HepG2 (cell line): ENCODE results near the gene CCDC148. TPM values are rescaled to one million over a fixed set of nuclear protein-coding genes. Genes with fewer than 3 reads are reported as not detected.

ENCODE experiments used
- ATAC-seq: fragments of 200-7000 bp; cut with Tn5 transposase; 3 replicates; pipeline ENCODE4 v1.9.1; 2020; ENCODE audit warnings: mild to moderate bottlenecking, moderate library complexity
- BruUV-seq: library from RNA; stranded (reverse); fragments of 400-500 nt; replicated peaks from 2 replicates; lab custom pipeline; 2021; lab: Mats Ljungman, UMichigan
- CTCF ChIA-PET: fragments of 300-600 bp; formaldehyde crosslinking; extraction: SDS; loops from one replicate; lab custom pipeline; 2021; ENCODE audit warnings: low total read pairs, inconsistent platforms, low intra/inter-chr PET ratio; lab: Yijun Ruan, JAX
- POLR2A ChIA-PET: fragments of 350-600 bp; sonication (Branson Sonifier 250); formaldehyde crosslinking; loops from one replicate; lab custom pipeline; 2020; ENCODE audit warnings: antibody characterized with exemption, inconsistent platforms; lab: Yijun Ruan, JAX
- DNase-seq: peaks from one replicate; pipeline ENCODE4 v3.0.0-alpha.2; 2015; ENCODE audit warnings: low spot score
- FAIRE-seq: peaks from 3 replicates; lab custom pipeline; 2011; peaks lifted over from hg19 to GRCh38; lab: Jason Lieb, UNC
- H2AFZ ChIP-seq: one replicate; pipeline ENCODE4 v1.6.1; 2011; ENCODE audit warnings: low read length, inconsistent platforms
- H3K27ac ChIP-seq: fragments of 300-600 bp; 3 replicates; pipeline ENCODE4 v1.8.0; 2011; ENCODE audit warnings: mixed run types, mild to moderate bottlenecking, mixed read lengths, low read length, inconsistent platforms; ENCODE audit not compliant: insufficient read depth; ENCODE audit errors: extremely low read length
- H3K27me3 ChIP-seq, 2 experiments: fragments of 200-600 bp in 1 of 2; 2 replicates in 1 of 2; 3 replicates in 1 of 2; pipeline versions ENCODE4 v1.6.0 to v1.8.0; 2011; ENCODE audit warnings: low read length in 2 of 2, mild to moderate bottlenecking in 2 of 2, moderate library complexity in 2 of 2, inconsistent platforms in 1 of 2; ENCODE audit not compliant: insufficient read depth in 2 of 2, control insufficient read depth in 1 of 2
- H3K36me3 ChIP-seq, 2 experiments: fragments of 200-600 bp in 1 of 2; replicated peaks in 1 of 2; 2 replicates in 1 of 2; 3 replicates in 1 of 2; pipeline versions ENCODE4 v1.5.1 to v1.8.0; 2011; ENCODE audit warnings: low read length in 2 of 2, inconsistent platforms in 1 of 2; ENCODE audit not compliant: insufficient read depth in 2 of 2, control insufficient read depth in 1 of 2
- H3K4me1 ChIP-seq: 2 replicates; pipeline ENCODE4 v1.5.1; 2012; ENCODE audit warnings: low read length, inconsistent platforms; ENCODE audit not compliant: insufficient read depth
- H3K4me2 ChIP-seq: 2 replicates; pipeline ENCODE4 v1.6.0; 2011; ENCODE audit warnings: low read depth, low read length, inconsistent platforms
- H3K4me3 ChIP-seq, 3 experiments: fragments of 200-600 bp in 1 of 3; sonication (generic), shearing (Covaris generic) in 1 of 3; replicated peaks in 1 of 3; 2 replicates each; pipeline ENCODE4 v1.5.1; 2011 to 2016; ENCODE audit warnings: low read length in 3 of 3, inconsistent platforms in 2 of 3, low read depth in 2 of 3, mild to moderate bottlenecking in 2 of 3, control low read depth in 1 of 3, mixed read lengths in 1 of 3; ENCODE audit not compliant: insufficient read depth in 1 of 3
- H3K79me2 ChIP-seq: one replicate; pipeline ENCODE4 v1.6.1; 2011; ENCODE audit warnings: low read length, inconsistent platforms; ENCODE audit not compliant: insufficient read depth
- H3K9ac ChIP-seq: 2 replicates; pipeline ENCODE4 v1.6.0; 2011; ENCODE audit warnings: mild to moderate bottlenecking, low read depth, low read length, inconsistent platforms; ENCODE audit not compliant: insufficient read depth
- H3K9me3 ChIP-seq: 2 replicates; pipeline ENCODE4 v1.5.1; 2012; ENCODE audit warnings: mild to moderate bottlenecking, low read length
- H4K20me1 ChIP-seq: 2 replicates; pipeline ENCODE4 v1.6.0; 2011; ENCODE audit warnings: inconsistent platforms, mild to moderate bottlenecking, low read length, moderate library complexity; ENCODE audit not compliant: insufficient read depth
- KAT2B ChIP-seq: fragments of 150-350 bp; IDR thresholded peaks from 2 replicates; pipeline ENCODE4 v1.6.1; 2014; ENCODE audit warnings: low read depth, low read length, borderline replicate concordance
- MAFG ChIP-seq: sonication (generic); formaldehyde crosslinking; IDR thresholded peaks from 2 replicates; pipeline ENCODE4 v1.5.1; 2020; ENCODE audit warnings: mild to moderate bottlenecking, missing genetic modification reagents
- PRPF4 ChIP-seq: fragments of 200-400 bp; formaldehyde crosslinking; IDR thresholded peaks from 2 replicates; pipeline ENCODE4 v1.6.1; 2016; ENCODE audit warnings: low read length, low read depth; ENCODE audit not compliant: poor library complexity, severe bottlenecking
- SATB2 ChIP-seq: sonication (generic); formaldehyde crosslinking; IDR thresholded peaks from 2 replicates; pipeline ENCODE4 v1.5.0; 2020; ENCODE audit warnings: missing genetic modification reagents
- STAG1 ChIP-seq: sonication (generic); formaldehyde crosslinking; IDR thresholded peaks from 2 replicates; pipeline ENCODE4 v1.4.0; 2020; ENCODE audit warnings: missing genetic modification reagents
- ZNF75D ChIP-seq: sonication (generic); formaldehyde crosslinking; IDR thresholded peaks from 2 replicates; pipeline ENCODE4 v1.8.1; 2023; ENCODE audit warnings: missing genetic modification reagents, mild to moderate bottlenecking, borderline replicate concordance
- WGBS: methylation state at CpG from one replicate; pipeline ENCODE4 v1.1.6; 2017; ENCODE audit warnings: low lambda C conversion rate; 5-methylcytosine and 5-hydroxymethylcytosine counted together
- in situ Hi-C: cut with HindIII; loops from 2 replicates; pipeline ENCODE4 v1.10.0; 2017; ENCODE audit warnings: low pct_unique_long_range_greater_than_20kb; ENCODE audit not compliant: extremely low pct_ligation_motif_present
- intact Hi-C: fragments of 100-400 bp; cut with micrococcal nuclease; formaldehyde crosslinking; loops from one replicate; pipeline ENCODE4 v1.10.0; 2022; ENCODE audit not compliant: unreplicated experiment
- polyA plus RNA-seq, 8 experiments: library from polyadenylated mRNA; depleted of rRNA in 3 of 8; stranded (reverse) in 7 of 8; unstranded in 1 of 8; fragments of >200 nt; fragmentation: Illumina TruSeq in 4 of 8; extraction: Trizol in 4 of 8; gene quantifications; 2 replicates each; pipeline versions ENCODE4 v1.2.1 to v1.2.3, GENCODE V29; 2011 to 2016; ENCODE audit warnings: low read depth in 4 of 8, missing spikeins in 1 of 8, mixed read lengths in 1 of 8; ENCODE audit not compliant: insufficient read depth in 1 of 8
- total RNA-seq, 5 experiments: library from RNA; depleted of rRNA; stranded (reverse); fragments of >200 nt; fragmentation: Illumina TruSeq; extraction: Trizol; gene quantifications; 2 replicates each; pipeline ENCODE4 v1.2.3, GENCODE V29; 2016; ENCODE audit warnings: low read depth in 1 of 5
- TF ChIP-seq, protein P1 (sequence below): sonication (generic); formaldehyde crosslinking; IDR thresholded peaks from 2 replicates; pipeline ENCODE4 v1.8.1; 2022; ENCODE audit warnings: low read depth, mild to moderate bottlenecking, missing genetic modification reagents
- TF ChIP-seq, protein P2 (sequence below): sonication (generic); formaldehyde crosslinking; IDR thresholded peaks from 2 replicates; pipeline ENCODE4 v1.5.0; 2020; ENCODE audit warnings: mild to moderate bottlenecking, missing genetic modification reagents, moderate library complexity

Gene CCDC148
- total and polyA plus RNA-seq, 2 of the 13 experiments (the other 11 are each of a cell fraction or from before 2014, with no cell fraction given), result 0.30 to 0.49 TPM

DNA sequence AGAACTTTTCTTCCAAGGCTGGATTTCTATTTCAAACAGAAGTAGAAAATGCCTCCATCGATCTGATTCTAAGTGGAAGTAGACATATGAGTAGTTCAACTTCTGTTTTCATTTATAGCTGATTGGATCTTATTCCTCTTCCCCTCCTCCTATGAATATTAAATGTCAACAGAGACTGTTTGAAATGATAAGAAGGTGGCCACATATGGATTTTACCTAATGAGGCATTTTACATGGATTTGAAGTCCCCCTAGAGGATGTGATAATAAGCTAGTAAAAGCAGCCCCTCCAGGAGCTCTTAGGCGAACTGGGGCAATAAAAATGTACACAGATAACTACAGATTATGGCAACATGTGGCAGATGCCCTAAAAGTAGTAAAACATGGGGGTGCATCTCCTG is 283.8 kb downstream of the CCDC148 start:
- no peaks in the 10 kb centered on the region for H4K20me1 ChIP-seq
- ChIA-PET CTCF (interaction anchor here (0.8 kb wide), 1 partner anchor 77 kb away, joined by 3 read pairs; no protein-coding TSS in a partner anchor), POLR2A (no interaction called here)
- no peak overlapping the region for H3K9ac ChIP-seq
- WGBS, result 11% methylated on average over 2 of the region's 2 CpGs
- no TSS peak for BruUV-seq
- H3K27ac ChIP-seq, result no peak overlapping the region
- no peaks in the 10 kb centered on the region for H3K79me2 ChIP-seq
- no peaks in the 10 kb centered on the region for H3K9me3 ChIP-seq
- H2AFZ ChIP-seq, result no peak overlapping the region
- peak; percentile 64 for TF ChIP-seq STAG1 (CRISPR knock-in tag)
- TF ChIP-seq, protein P1, sequence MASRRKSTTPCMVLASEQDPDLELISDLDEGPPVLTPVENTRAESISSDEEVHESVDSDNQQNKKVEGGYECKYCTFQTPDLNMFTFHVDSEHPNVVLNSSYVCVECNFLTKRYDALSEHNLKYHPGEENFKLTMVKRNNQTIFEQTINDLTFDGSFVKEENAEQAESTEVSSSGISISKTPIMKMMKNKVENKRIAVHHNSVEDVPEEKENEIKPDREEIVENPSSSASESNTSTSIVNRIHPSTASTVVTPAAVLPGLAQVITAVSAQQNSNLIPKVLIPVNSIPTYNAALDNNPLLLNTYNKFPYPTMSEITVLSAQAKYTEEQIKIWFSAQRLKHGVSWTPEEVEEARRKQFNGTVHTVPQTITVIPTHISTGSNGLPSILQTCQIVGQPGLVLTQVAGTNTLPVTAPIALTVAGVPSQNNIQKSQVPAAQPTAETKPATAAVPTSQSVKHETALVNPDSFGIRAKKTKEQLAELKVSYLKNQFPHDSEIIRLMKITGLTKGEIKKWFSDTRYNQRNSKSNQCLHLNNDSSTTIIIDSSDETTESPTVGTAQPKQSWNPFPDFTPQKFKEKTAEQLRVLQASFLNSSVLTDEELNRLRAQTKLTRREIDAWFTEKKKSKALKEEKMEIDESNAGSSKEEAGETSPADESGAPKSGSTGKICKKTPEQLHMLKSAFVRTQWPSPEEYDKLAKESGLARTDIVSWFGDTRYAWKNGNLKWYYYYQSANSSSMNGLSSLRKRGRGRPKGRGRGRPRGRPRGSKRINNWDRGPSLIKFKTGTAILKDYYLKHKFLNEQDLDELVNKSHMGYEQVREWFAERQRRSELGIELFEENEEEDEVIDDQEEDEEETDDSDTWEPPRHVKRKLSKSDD, result no peak
- TF ChIP-seq, protein P2, sequence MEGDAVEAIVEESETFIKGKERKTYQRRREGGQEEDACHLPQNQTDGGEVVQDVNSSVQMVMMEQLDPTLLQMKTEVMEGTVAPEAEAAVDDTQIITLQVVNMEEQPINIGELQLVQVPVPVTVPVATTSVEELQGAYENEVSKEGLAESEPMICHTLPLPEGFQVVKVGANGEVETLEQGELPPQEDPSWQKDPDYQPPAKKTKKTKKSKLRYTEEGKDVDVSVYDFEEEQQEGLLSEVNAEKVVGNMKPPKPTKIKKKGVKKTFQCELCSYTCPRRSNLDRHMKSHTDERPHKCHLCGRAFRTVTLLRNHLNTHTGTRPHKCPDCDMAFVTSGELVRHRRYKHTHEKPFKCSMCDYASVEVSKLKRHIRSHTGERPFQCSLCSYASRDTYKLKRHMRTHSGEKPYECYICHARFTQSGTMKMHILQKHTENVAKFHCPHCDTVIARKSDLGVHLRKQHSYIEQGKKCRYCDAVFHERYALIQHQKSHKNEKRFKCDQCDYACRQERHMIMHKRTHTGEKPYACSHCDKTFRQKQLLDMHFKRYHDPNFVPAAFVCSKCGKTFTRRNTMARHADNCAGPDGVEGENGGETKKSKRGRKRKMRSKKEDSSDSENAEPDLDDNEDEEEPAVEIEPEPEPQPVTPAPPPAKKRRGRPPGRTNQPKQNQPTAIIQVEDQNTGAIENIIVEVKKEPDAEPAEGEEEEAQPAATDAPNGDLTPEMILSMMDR (CRISPR knock-in tag), result 0 out of 2 replicates have a peak, but pooled peaks have one; percentile 16
- no peak for TF ChIP-seq MAFG (CRISPR knock-in tag)
- no peak for TF ChIP-seq ZNF75D (CRISPR knock-in tag)
- no peak for TF ChIP-seq KAT2B
- TF ChIP-seq PRPF4, result no peak
- TF ChIP-seq SATB2 (CRISPR knock-in tag), result no peak
- in situ Hi-C loops (loop anchor here (10.0 kb wide), 1 partner anchor 128 kb away; no protein-coding TSS in a partner anchor), intact Hi-C loops (loop anchor here (5.0 kb wide), 1 partner anchor 140 kb away; no protein-coding TSS in a partner anchor)
- no peak overlapping the region for H3K4me3 ChIP-seq
- H3K27me3 ChIP-seq, result no peaks in the 10 kb centered on the region
- no peaks in the 10 kb centered on the region for H3K4me1 ChIP-seq
- no peak overlapping the region for H3K4me2 ChIP-seq
- ATAC-seq (peak; percentile 43; the same call in 2 of the 3 replicates), DNase-seq (no peak), FAIRE-seq (no peak)
- H3K36me3 ChIP-seq, result no peaks in the 10 kb centered on the region
